HCT116 (cell line): Measurements from ENCODE around the gene SYNPR. TPM values are rescaled to one million over a fixed set of nuclear protein-coding genes. Genes with fewer than 3 reads are reported as not detected.

Experiments
- ATAC-seq: fragments of 200-7000 bp; cut with Tn5 transposase; 2 replicates; pipeline ENCODE4 v1.9.1; 2020; ENCODE audit warnings: mild to moderate bottlenecking, moderate library complexity
- BruUV-seq: library from RNA; stranded (reverse); fragments of 400-500 nt; replicated peaks from 2 replicates; lab custom pipeline; 2021; lab: Mats Ljungman, UMichigan
- CTCF ChIA-PET: fragments of 300-600 bp; sonication (Branson Sonifier 250); formaldehyde crosslinking; loops from one replicate; lab custom pipeline; 2021; ENCODE audit warnings: antibody characterized with exemption; lab: Charles Lee
- POLR2A ChIA-PET: fragments of 300-600, 350-600 bp; sonication (Branson Sonifier 250); formaldehyde crosslinking; loops from one replicate; lab custom pipeline; 2021; ENCODE audit warnings: antibody characterized with exemption; lab: Charles Lee
- RAD21 ChIA-PET, 2 experiments: fragments of 300-600 bp; sonication (Branson Sonifier 250); formaldehyde crosslinking; loops; one replicate each; lab custom pipeline; 2023; ENCODE audit warnings: low total read pairs in 2 of 2; ENCODE audit not compliant: uncharacterized antibody in 2 of 2, unreplicated experiment in 2 of 2, low non-redundant PET in 1 of 2; lab: Charles Lee
- DNase-seq: peaks from one replicate; pipeline ENCODE4 v3.0.0-alpha.2; 2010; ENCODE audit warnings: low read depth, low spot score
- H2AFZ ChIP-seq: fragments of 200-600 bp; shearing (Covaris generic), sonication (generic); 2 replicates; pipeline ENCODE4 v1.6.1; 2017; ENCODE audit warnings: low read depth, mixed run types, mixed read lengths, antibody characterized with exemption, low read length; ENCODE audit not compliant: poor library complexity, severe bottlenecking
- H3K27ac ChIP-seq: 2 replicates; pipeline ENCODE4 v1.5.1; 2012; ENCODE audit warnings: low read depth, low read length
- H3K27me3 ChIP-seq: fragments of 200-600 bp; sonication (generic); 2 replicates; pipeline ENCODE4 v1.6.1; 2016; ENCODE audit warnings: mixed run types, low read length, mixed read lengths; ENCODE audit not compliant: insufficient read depth
- H3K36me3 ChIP-seq, 2 experiments: fragments of 200-500 bp in 1 of 2; fragments of 200-600 bp in 1 of 2; sonication (Bioruptor generic) in 1 of 2; sonication (generic) in 1 of 2; 2 replicates each; pipeline versions ENCODE4 v1.5.1 to v1.6.1; 2014 to 2016; ENCODE audit warnings: low read length in 2 of 2, inconsistent platforms in 1 of 2, mixed read lengths in 1 of 2, mixed run types in 1 of 2; ENCODE audit not compliant: insufficient read depth in 2 of 2, control insufficient read depth in 1 of 2
- H3K4me1 ChIP-seq, 2 experiments: fragments of 200-600 bp in 1 of 2; sonication (generic) in 1 of 2; 2 replicates each; pipeline versions ENCODE4 v1.5.1 to v1.6.1; 2012 to 2017; ENCODE audit warnings: low read length in 2 of 2, inconsistent platforms in 1 of 2, mild to moderate bottlenecking in 1 of 2, mixed read lengths in 1 of 2, mixed run types in 1 of 2, moderate library complexity in 1 of 2; ENCODE audit not compliant: insufficient read depth in 2 of 2, control insufficient read depth in 1 of 2
- H3K4me2 ChIP-seq: fragments of 200-600 bp; sonication (generic); 2 replicates; pipeline ENCODE4 v1.6.1; 2017; ENCODE audit warnings: mixed run types, low read length, mixed read lengths
- H3K4me3 ChIP-seq, 2 experiments: fragments of 200-600 bp in 1 of 2; sonication (generic) in 1 of 2; replicated peaks in 1 of 2; 2 replicates each; pipeline ENCODE4 v1.5.1; 2011 to 2016; ENCODE audit warnings: low read length in 2 of 2, control low read depth in 1 of 2, low read depth in 1 of 2, mild to moderate bottlenecking in 1 of 2, mixed read lengths in 1 of 2, mixed run types in 1 of 2
- H3K79me2 ChIP-seq: fragments of 200-600 bp; sonication (generic); 2 replicates; pipeline ENCODE4 v1.6.1; 2017; ENCODE audit warnings: mild to moderate bottlenecking, mixed run types, low read length, moderate library complexity, mixed read lengths; ENCODE audit not compliant: insufficient read depth
- H3K9ac ChIP-seq: fragments of 200-600 bp; sonication (generic); 2 replicates; pipeline ENCODE4 v1.6.1; 2016; ENCODE audit warnings: low read length, mixed read lengths
- H3K9me2 ChIP-seq: fragments of 200-600 bp; sonication (generic), shearing (Covaris generic); 2 replicates; pipeline ENCODE4 v1.6.1; 2017; ENCODE audit warnings: mixed run types, mild to moderate bottlenecking, moderate library complexity; ENCODE audit not compliant: insufficient read depth
- H3K9me3 ChIP-seq, 2 experiments: fragments of 200-500 bp in 1 of 2; fragments of 200-600 bp in 1 of 2; sonication (Bioruptor generic) in 1 of 2; sonication (generic) in 1 of 2; 2 replicates each; pipeline ENCODE4 v1.6.1; 2014 to 2017; ENCODE audit warnings: low read length in 2 of 2, mixed read lengths in 2 of 2, inconsistent platforms in 1 of 2, low read depth in 1 of 2, mild to moderate bottlenecking in 1 of 2, mixed run types in 1 of 2, moderate library complexity in 1 of 2; ENCODE audit not compliant: control insufficient read depth in 1 of 2, insufficient read depth in 1 of 2
- H4K20me1 ChIP-seq: fragments of 200-600 bp; sonication (generic), shearing (Covaris generic); 2 replicates; pipeline ENCODE4 v1.6.1; 2017; ENCODE audit warnings: mixed run types, mild to moderate bottlenecking, moderate library complexity; ENCODE audit not compliant: insufficient read depth
- CBX3 ChIP-seq: IDR thresholded peaks from 2 replicates; pipeline ENCODE4 v1.6.1; 2012; ENCODE audit warnings: low read depth
- FOSL1 ChIP-seq: IDR thresholded peaks from 2 replicates; pipeline ENCODE4 v1.6.1; 2012; ENCODE audit warnings: low read depth
- SRF ChIP-seq: IDR thresholded peaks from 2 replicates; pipeline ENCODE4 v1.6.1; 2012; ENCODE audit warnings: low read depth
- TCF7L2 ChIP-seq: IDR thresholded peaks from 2 replicates; pipeline ENCODE4 v1.7.0; 2011; ENCODE audit warnings: borderline replicate concordance, inconsistent platforms; ENCODE audit not compliant: insufficient read depth, insufficient read length; ENCODE audit errors: extremely low read depth
- intact Hi-C: fragments of 100-400 bp; cut with micrococcal nuclease; formaldehyde crosslinking; loops from 2 replicates; pipeline ENCODE4 v1.10.0; 2022
- total RNA-seq: library from RNA; stranded (reverse); gene quantifications from one replicate; pipeline ENCODE4 v1.2.1, GENCODE V29; 2021; ENCODE audit not compliant: unreplicated experiment
- TF ChIP-seq, protein P1 (sequence below): IDR thresholded peaks from 2 replicates; pipeline ENCODE4 v1.6.1; 2012
- TF ChIP-seq, protein P2 (sequence below): IDR thresholded peaks from 2 replicates; pipeline ENCODE4 v1.6.1; 2012; ENCODE audit warnings: low read depth
- TF ChIP-seq, protein P3 (sequence below), 3 experiments: fragments of 200-600 bp in 1 of 3; sonication (generic) in 1 of 3; IDR thresholded peaks in 2 of 3; conservative IDR thresholded peaks in 1 of 3; 2 replicates each; pipeline ENCODE4 v1.5.1; 2012 to 2017; ENCODE audit warnings: low read depth in 2 of 3, low read length in 2 of 3, antibody characterized with exemption in 1 of 3, borderline replicate concordance in 1 of 3, control low read depth in 1 of 3, mild to moderate bottlenecking in 1 of 3, mixed read lengths in 1 of 3, mixed run types in 1 of 3, moderate library complexity in 1 of 3; ENCODE audit not compliant: insufficient read depth in 1 of 3

The SYNPR gene
- total RNA-seq, 1 experiment from 2014 or later, result not detected

DNA sequence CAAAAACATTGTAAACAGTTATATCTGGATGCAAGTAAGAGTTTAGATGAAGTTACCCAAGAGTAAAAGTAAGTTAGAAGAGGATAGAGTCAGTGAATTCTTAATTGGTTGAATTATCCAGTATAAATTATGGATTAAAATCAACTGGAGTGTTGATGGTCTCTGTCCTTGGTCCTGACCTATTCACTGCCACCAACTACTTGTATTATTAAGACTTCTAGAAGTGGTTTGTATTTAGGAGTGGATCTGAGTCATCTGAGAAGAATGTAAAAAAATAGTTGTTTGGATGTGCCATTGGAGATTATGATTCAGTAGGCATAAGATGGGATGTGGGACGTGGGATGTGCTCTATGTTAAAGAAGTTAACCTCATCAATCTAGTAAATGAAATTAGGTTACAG, 86.4 kb downstream of the SYNPR start:
- H4K20me1 ChIP-seq, result no peaks in the 10 kb centered on the region
- DNase-seq, result no peak
- no peaks in the 10 kb centered on the region for H3K27me3 ChIP-seq
- no peak overlapping the region for H3K9ac ChIP-seq
- CTCF ChIA-PET, result no interaction called here
- TF ChIP-seq, protein P1, sequence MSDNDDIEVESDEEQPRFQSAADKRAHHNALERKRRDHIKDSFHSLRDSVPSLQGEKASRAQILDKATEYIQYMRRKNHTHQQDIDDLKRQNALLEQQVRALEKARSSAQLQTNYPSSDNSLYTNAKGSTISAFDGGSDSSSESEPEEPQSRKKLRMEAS, result no peak
- TF ChIP-seq SRF (no peak), FOSL1 (no peak), TCF7L2 (no peak)
- TF ChIP-seq, protein P2, sequence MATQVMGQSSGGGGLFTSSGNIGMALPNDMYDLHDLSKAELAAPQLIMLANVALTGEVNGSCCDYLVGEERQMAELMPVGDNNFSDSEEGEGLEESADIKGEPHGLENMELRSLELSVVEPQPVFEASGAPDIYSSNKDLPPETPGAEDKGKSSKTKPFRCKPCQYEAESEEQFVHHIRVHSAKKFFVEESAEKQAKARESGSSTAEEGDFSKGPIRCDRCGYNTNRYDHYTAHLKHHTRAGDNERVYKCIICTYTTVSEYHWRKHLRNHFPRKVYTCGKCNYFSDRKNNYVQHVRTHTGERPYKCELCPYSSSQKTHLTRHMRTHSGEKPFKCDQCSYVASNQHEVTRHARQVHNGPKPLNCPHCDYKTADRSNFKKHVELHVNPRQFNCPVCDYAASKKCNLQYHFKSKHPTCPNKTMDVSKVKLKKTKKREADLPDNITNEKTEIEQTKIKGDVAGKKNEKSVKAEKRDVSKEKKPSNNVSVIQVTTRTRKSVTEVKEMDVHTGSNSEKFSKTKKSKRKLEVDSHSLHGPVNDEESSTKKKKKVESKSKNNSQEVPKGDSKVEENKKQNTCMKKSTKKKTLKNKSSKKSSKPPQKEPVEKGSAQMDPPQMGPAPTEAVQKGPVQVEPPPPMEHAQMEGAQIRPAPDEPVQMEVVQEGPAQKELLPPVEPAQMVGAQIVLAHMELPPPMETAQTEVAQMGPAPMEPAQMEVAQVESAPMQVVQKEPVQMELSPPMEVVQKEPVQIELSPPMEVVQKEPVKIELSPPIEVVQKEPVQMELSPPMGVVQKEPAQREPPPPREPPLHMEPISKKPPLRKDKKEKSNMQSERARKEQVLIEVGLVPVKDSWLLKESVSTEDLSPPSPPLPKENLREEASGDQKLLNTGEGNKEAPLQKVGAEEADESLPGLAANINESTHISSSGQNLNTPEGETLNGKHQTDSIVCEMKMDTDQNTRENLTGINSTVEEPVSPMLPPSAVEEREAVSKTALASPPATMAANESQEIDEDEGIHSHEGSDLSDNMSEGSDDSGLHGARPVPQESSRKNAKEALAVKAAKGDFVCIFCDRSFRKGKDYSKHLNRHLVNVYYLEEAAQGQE, result peak; percentile 53
- no peaks in the 10 kb centered on the region for H3K4me1 ChIP-seq
- no peak overlapping the region for H3K4me3 ChIP-seq
- POLR2A ChIA-PET, result no interaction called here
- BruUV-seq, result no TSS peak
- H3K79me2 ChIP-seq, result no peaks in the 10 kb centered on the region
- RAD21 ChIA-PET, result no interaction called here
- intact Hi-C loops, result no loop called here
- no peaks in the 10 kb centered on the region for H3K36me3 ChIP-seq
- H3K9me2 ChIP-seq, result no peaks in the 10 kb centered on the region
- ATAC-seq, result no peak
- no peak overlapping the region for H3K27ac ChIP-seq
- no peak overlapping the region for H2AFZ ChIP-seq
- H3K4me2 ChIP-seq, result no peak overlapping the region
- H3K9me3 ChIP-seq, result no peaks in the 10 kb centered on the region

DNA sequence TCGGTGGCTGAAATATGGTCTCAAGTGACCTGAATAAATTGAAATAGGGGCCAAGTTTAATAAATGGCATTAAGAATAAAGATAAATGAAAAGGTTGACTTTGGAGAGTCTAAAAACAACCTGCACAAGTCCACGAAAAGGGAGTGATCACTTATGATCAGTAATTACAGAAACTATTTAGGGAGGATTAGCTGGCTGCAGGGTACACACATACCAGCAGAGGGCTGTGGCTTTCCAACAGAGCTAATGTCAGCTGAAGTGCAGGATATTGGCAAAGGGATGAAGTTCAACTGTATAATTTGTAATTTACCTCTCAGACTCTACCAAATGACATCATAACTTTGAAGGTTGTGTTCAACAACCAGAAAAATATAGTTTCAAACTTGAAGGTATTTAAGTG, 86.8 kb downstream of the SYNPR start:
- DNase-seq (no peak), ATAC-seq (no peak)
- Histone ChIP-seq H3K27ac (no peak overlapping the region), H3K9me3 (no peaks in the 10 kb centered on the region), H3K9ac (no peak overlapping the region), H2AFZ (no peak overlapping the region), H3K36me3 (no peaks in the 10 kb centered on the region), H3K27me3 (no peaks in the 10 kb centered on the region), H3K4me2 (no peak overlapping the region), H3K79me2 (no peaks in the 10 kb centered on the region), H4K20me1 (no peaks in the 10 kb centered on the region), H3K9me2 (no peaks in the 10 kb centered on the region), H3K4me3 (no peak overlapping the region), H3K4me1 (no peaks in the 10 kb centered on the region)
- intact Hi-C loops, result no loop called here
- no TSS peak for BruUV-seq
- POLR2A ChIA-PET, result no interaction called here
- CTCF ChIA-PET, result no interaction called here
- RAD21 ChIA-PET, result no interaction called here
- TF ChIP-seq CBX3, result no peak
- TF ChIP-seq, protein P3, sequence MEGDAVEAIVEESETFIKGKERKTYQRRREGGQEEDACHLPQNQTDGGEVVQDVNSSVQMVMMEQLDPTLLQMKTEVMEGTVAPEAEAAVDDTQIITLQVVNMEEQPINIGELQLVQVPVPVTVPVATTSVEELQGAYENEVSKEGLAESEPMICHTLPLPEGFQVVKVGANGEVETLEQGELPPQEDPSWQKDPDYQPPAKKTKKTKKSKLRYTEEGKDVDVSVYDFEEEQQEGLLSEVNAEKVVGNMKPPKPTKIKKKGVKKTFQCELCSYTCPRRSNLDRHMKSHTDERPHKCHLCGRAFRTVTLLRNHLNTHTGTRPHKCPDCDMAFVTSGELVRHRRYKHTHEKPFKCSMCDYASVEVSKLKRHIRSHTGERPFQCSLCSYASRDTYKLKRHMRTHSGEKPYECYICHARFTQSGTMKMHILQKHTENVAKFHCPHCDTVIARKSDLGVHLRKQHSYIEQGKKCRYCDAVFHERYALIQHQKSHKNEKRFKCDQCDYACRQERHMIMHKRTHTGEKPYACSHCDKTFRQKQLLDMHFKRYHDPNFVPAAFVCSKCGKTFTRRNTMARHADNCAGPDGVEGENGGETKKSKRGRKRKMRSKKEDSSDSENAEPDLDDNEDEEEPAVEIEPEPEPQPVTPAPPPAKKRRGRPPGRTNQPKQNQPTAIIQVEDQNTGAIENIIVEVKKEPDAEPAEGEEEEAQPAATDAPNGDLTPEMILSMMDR (IDR thresholded peaks at IDR 0.05 in 2 of 3, conservative IDR thresholded peaks at IDR 0.05 in 1 of 3; ENCODE audit: borderline replicate concordance in 1 of 3, insufficient read depth in 1 of 3, low read depth in 2 of 3, low read length in 2 of 3), result peak in 2 of 3 experiments; percentile 30 to 42; a peak in 3 of 6 replicates
- TF ChIP-seq, all 23 proteins: peak for 1
